HEK293T (cell line): Measurements from ENCODE around the gene CFAP45.

Experiments
- CTCF ChIA-PET: fragments of 350-600 bp; formaldehyde crosslinking; extraction: SDS; loops from one replicate; lab custom pipeline; 2021; ENCODE audit warnings: antibody characterized with exemption, inconsistent platforms; lab: Yijun Ruan, JAX
- POLR2A ChIA-PET: fragments of 350-600 bp; formaldehyde crosslinking; extraction: SDS; loops from one replicate; lab custom pipeline; 2020; ENCODE audit warnings: antibody characterized with exemption, inconsistent platforms; lab: Yijun Ruan, JAX
- DNase-seq: peaks from one replicate; pipeline ENCODE4 v3.0.0; 2012; ENCODE audit warnings: mixed read lengths; ENCODE audit errors: extremely low spot score
- ARNT ChIP-seq: fragments of 450-650 bp; IDR thresholded peaks from 2 replicates; pipeline ENCODE4 v1.6.1; 2017; ENCODE audit warnings: mild to moderate bottlenecking
- BHLHE40 ChIP-seq: fragments of 450-650 bp; IDR thresholded peaks from 2 replicates; pipeline ENCODE4 v1.6.1; 2016; ENCODE audit warnings: mild to moderate bottlenecking, moderate library complexity, borderline replicate concordance
- CTBP1 ChIP-seq: fragments of 450-650 bp; IDR thresholded peaks from 2 replicates; pipeline ENCODE4 v1.6.1; 2016; ENCODE audit warnings: borderline replicate concordance
- ELF4 ChIP-seq: fragments of 450-650 bp; IDR thresholded peaks from 2 replicates; pipeline ENCODE4 v1.6.1; 2017; ENCODE audit warnings: antibody characterized with exemption
- FOXA1 ChIP-seq: fragments of 450-650 bp; IDR thresholded peaks from 2 replicates; pipeline ENCODE4 v1.6.1; 2016; ENCODE audit warnings: mild to moderate bottlenecking
- FOXK2 ChIP-seq: fragments of 450-650 bp; IDR thresholded peaks from 2 replicates; pipeline ENCODE4 v1.6.1; 2016; ENCODE audit warnings: mild to moderate bottlenecking
- FOXM1 ChIP-seq: fragments of 450-650 bp; IDR thresholded peaks from 2 replicates; pipeline ENCODE4 v1.6.1; 2017; ENCODE audit warnings: mild to moderate bottlenecking, borderline replicate concordance
- HDGF ChIP-seq: fragments of 450-650 bp; IDR thresholded peaks from 2 replicates; pipeline ENCODE4 v1.6.1; 2017; ENCODE audit warnings: antibody characterized with exemption, borderline replicate concordance
- L3MBTL2 ChIP-seq: fragments of 450-650 bp; conservative IDR thresholded peaks from 2 replicates; pipeline ENCODE4 v1.6.1; 2016; ENCODE audit warnings: mild to moderate bottlenecking
- LEF1 ChIP-seq: fragments of 450-650 bp; IDR thresholded peaks from 2 replicates; pipeline ENCODE4 v1.6.1; 2017; ENCODE audit warnings: mild to moderate bottlenecking, borderline replicate concordance
- NFRKB ChIP-seq: fragments of 450-650 bp; IDR thresholded peaks from 2 replicates; pipeline ENCODE4 v1.6.1; 2016; ENCODE audit warnings: mild to moderate bottlenecking, moderate library complexity
- SP1 ChIP-seq: fragments of 450-650 bp; IDR thresholded peaks from 2 replicates; pipeline ENCODE4 v1.6.1; 2017
- SUZ12 ChIP-seq: fragments of 450-650 bp; IDR thresholded peaks from 2 replicates; pipeline ENCODE4 v1.6.1; 2016; ENCODE audit warnings: mild to moderate bottlenecking
- TARDBP ChIP-seq: fragments of 450-650 bp; IDR thresholded peaks from 2 replicates; pipeline ENCODE4 v1.6.1; 2016
- ZNF384 ChIP-seq: fragments of 450-650 bp; IDR thresholded peaks from 2 replicates; pipeline ENCODE4 v1.6.1; 2016
- TF ChIP-seq, protein P1 (sequence below): fragments of 450-650 bp; IDR thresholded peaks from 2 replicates; pipeline ENCODE4 v1.6.1; 2016

CFAP45 gene

DNA sequence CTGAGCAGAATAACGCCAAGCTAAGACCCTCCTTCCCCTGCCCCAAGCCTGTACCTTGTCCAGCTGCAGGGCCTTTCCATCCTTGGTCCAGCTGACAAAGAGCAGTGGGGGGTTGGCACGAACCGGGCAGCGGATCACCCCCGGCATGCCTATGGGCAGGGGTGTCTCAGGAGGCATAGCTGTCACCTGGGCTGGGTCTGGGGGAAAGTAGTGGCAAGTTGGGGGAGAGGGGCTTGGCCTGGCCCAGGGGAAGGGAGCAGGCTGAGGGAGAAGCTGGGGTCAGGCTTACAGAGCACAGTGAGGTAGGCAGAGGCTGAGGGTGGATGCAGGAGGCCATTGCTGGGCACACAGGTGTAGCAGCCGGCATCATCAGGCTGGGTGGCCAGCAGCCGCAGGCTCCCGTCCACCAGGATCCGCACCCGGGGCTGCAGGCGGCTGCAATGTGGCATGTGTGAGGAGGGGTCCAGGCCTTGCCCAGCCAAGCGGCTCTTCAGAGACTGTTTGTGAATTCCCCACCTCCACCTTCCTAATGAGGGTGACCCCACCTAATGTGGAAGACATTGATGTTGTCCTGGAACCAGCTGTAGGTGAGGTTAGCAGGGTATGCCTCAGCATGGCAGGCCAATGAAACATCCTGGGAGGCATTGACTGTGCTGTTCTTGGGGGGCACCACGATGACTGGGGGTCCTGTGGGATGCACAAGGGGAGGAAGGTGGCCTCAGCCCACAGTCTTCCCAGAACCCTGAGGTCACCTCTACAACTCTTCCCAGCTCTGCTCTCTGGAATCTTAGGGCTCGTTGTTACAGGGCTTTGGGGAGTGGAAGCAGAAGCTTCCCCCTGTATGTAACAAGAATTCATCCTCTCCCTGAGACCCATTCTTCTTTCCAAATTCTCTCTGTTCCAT, 34.4 kb upstream of the CFAP45 start:
- TF ChIP-seq SUZ12 (no peak), FOXM1 (no peak), ELF4 (no peak), NFRKB (no peak), LEF1 (no peak), ARNT (no peak), HDGF (no peak), SP1 (no peak), TARDBP (no peak), FOXK2 (no peak), CTBP1 (no peak), FOXA1 (no peak), BHLHE40 (no peak)
- TF ChIP-seq, protein P1, sequence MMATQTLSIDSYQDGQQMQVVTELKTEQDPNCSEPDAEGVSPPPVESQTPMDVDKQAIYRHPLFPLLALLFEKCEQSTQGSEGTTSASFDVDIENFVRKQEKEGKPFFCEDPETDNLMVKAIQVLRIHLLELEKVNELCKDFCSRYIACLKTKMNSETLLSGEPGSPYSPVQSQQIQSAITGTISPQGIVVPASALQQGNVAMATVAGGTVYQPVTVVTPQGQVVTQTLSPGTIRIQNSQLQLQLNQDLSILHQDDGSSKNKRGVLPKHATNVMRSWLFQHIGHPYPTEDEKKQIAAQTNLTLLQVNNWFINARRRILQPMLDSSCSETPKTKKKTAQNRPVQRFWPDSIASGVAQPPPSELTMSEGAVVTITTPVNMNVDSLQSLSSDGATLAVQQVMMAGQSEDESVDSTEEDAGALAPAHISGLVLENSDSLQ, result no peak
- no peak for DNase-seq
- POLR2A ChIA-PET, result interaction anchor here (1.6 to 3.8 kb wide), 2 partner anchors 10 to 73 kb away, joined by 3 to 14 read pairs; partner anchors contain the start of gene TAGLN2
- CTCF ChIA-PET, result interaction anchor here (1.8 to 9.6 kb wide), 2 partner anchors 12 to 72 kb away, joined by 4 to 60 read pairs; partner anchors contain the start of gene IGSF9

DNA sequence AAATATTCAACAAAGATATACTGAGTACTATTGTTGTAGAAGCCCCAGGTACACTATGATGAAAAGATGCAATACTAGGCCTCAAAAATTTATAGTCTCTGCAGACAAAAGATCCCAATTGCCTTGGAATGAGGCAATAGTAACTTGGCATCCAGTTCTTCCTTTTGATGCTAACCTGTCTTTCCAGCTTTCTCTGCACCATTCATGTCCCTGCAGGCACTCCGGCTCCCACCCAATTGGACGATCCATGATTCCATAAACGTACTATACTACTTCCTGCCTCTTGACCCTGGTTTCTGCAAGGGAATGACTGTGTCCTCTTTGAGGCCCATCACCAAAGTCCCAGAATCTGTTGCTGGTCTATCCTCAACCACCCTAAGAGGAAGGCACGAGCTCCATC, 33.4 kb upstream of the CFAP45 start:
- ChIA-PET POLR2A (interaction anchor here (1.6 to 3.8 kb wide), 2 partner anchors 9 to 74 kb away, joined by 3 to 14 read pairs; partner anchors contain the start of gene TAGLN2), CTCF (interaction anchor here (1.8 to 9.6 kb wide), 2 partner anchors 13 to 73 kb away, joined by 4 to 60 read pairs; partner anchors contain the start of gene IGSF9)
- TF ChIP-seq BHLHE40 (no peak), SP1 (no peak), FOXM1 (no peak), TARDBP (no peak), ELF4 (no peak), ZNF384 (no peak), HDGF (no peak)
- DNase-seq, result no peak

DNA sequence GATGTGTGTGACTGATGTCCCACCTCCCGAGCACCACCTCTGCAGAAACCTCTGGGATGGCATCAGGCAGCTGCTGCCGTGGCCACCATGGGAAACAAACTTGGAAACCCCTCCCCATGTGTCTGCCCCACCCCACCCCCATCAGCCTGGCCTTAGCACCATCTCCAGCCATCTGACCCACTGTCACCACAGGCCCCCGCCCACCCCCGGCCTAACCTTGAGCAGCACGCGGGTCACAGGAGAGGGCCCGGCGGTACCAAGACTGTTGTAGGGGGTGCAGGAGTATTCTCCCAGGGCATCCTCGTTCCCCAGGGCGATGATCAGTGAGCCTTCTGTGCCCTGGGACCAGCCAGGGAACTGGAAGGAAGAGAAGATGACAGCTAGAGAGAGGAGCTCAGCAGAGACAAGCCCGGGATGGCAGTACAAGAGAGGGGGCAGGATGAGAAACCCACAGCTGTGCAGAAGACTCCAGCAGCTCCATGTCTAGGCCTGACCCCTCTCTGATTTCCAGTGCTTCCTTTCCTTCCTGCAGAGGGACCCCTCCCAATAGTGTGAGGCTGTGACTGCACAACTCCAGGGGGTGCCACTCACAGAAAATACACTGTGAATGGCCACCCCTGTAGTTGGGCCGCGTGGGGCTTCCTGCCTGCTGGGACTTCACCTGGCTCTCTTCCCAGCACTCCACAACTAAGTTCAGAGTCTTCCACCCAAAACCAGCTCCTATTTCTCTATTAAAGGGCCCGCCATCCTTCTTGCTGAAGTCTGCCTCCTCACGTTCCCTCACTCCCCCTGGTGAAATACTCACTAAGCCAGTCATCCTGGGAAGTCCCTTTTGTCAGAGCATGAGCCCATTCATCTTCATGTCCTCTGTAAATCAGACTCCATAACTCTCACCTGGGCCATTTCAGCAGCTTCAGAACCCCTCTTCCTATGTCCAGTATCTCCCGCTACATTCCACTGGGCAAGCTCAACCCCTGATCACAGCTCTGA, 32.6 kb upstream of the CFAP45 start:
- ChIA-PET CTCF (interaction anchor here (0.5 to 9.6 kb wide), 3 partner anchors 13 to 265 kb away, joined by 3 to 60 read pairs (median 4); partner anchors contain the start of gene IGSF9), POLR2A (interaction anchor here (0.9 to 3.8 kb wide), 3 partner anchors 8 to 75 kb away, joined by 3 to 14 read pairs (median 3); partner anchors contain the start of gene TAGLN2)
- no peak for TF ChIP-seq CTBP1
- TF ChIP-seq, protein P1, result no peak
- no peak for TF ChIP-seq ARNT
- no peak for TF ChIP-seq LEF1
- no peak for TF ChIP-seq HDGF
- TF ChIP-seq FOXA1, result no peak
- no peak for TF ChIP-seq FOXM1
- TF ChIP-seq SUZ12, result no peak
- no peak for TF ChIP-seq ZNF384
- no peak for TF ChIP-seq ELF4
- no peak for TF ChIP-seq SP1
- TF ChIP-seq BHLHE40, result no peak
- DNase-seq, result no peak

DNA sequence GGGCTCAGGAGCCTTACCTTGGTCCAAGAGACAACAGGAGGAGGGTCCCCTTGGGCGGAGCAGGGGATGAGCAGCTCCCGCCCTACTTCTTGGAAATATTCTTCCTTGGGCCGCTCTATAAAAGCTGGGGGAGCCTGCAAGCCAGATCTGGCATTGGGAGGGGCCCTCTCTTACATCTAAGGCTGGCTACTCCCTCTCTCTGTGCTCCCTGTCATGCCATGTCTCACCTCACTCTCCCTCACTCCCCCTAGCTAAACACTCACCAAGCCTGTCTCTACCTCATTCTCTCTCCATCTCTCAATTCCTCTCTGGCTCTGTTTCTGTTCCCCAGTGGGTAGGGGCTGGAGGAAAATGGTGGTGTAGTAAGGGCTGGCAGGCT, 31.8 kb upstream of the CFAP45 start:
- TF ChIP-seq NFRKB (no peak), ARNT (no peak)
- ChIA-PET CTCF (interaction anchor here (9.6 kb wide), 1 partner anchor 74 kb away, joined by 60 read pairs; no protein-coding TSS in a partner anchor), POLR2A (no interaction called here)
- no peak for DNase-seq

DNA sequence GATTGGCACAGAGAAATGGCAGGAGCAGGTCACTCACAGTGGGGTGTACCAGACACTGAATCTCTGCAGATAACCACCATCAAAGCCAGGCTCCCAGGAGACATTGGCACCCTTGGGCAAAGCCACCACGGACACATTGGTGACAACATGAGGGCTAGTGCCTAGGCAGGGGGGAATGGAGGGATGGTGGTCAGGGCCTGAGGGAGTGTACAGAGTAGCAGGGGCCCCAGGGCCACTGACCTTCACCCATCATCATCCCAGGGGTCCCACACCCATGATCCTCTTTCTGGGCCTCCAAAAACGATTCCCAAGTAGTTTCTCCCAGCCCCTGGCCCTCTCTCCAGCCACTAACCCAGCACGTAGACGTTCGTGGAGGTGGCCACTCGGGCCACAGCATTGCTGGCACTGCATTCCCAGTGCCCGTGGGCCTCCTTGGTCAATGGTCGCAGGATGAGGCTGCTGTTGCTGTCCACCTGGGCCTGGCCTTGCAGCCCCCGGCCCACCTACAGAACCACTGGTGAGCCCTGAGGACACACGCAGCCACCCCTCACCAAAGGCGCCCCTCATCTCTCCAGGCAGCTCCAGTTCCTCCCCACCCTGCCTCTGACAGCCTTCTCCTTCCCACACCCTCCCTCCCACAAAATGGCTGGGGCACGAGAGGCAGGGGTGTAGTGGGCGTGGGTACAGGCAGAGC, 31.3 kb upstream of the CFAP45 start:
- POLR2A ChIA-PET, result no interaction called here
- TF ChIP-seq HDGF (no peak), SUZ12 (no peak), CTBP1 (no peak), FOXM1 (no peak), L3MBTL2 (no peak), FOXK2 (no peak), LEF1 (no peak), BHLHE40 (no peak), ZNF384 (no peak), ARNT (no peak), TARDBP (no peak), ELF4 (no peak), NFRKB (no peak), SP1 (no peak)
- CTCF ChIA-PET, result interaction anchor here (9.6 kb wide), 1 partner anchor 75 kb away, joined by 60 read pairs; no protein-coding TSS in a partner anchor
- no peak for DNase-seq
